Tibial nerve (tissue), 4 donors: Measurements from ENCODE around the gene GPATCH2. TPM values are rescaled to one million over a fixed set of nuclear protein-coding genes. Genes with fewer than 3 reads are reported as not detected.

Experiments
- DNase-seq, 2 donors: peaks; one replicate each; pipeline ENCODE4 v3.0.0-alpha.2; 2019; ENCODE audit warnings: low spot score in 2 of 2
- H3K27ac ChIP-seq, 4 donors: fragments of 200-600 bp; sonication (generic) in 3 of 4; one replicate each; pipeline ENCODE4 v1.5.1; 2017 to 2019; ENCODE audit warnings: mild to moderate bottlenecking in 1 of 4
- H3K27me3 ChIP-seq, 2 donors: fragments of 200-600 bp; sonication (generic) in 1 of 2; one replicate each; pipeline versions ENCODE4 v1.5.1 to v1.6.0; 2017 to 2019
- H3K36me3 ChIP-seq, 3 donors: fragments of 200-600 bp; sonication (generic); one replicate each; pipeline ENCODE4 v1.5.1; 2018 to 2019
- H3K4me1 ChIP-seq, 4 donors: fragments of 200-600 bp; sonication (generic) in 3 of 4; one replicate each; pipeline ENCODE4 v1.5.1; 2017 to 2019
- H3K4me3 ChIP-seq, 4 donors: fragments of 200-600 bp; sonication (generic) in 3 of 4; one replicate each; pipeline ENCODE4 v1.5.1; 2017 to 2019; ENCODE audit warnings: mild to moderate bottlenecking in 1 of 4, moderate library complexity in 1 of 4
- H3K9me3 ChIP-seq, 4 donors: fragments of 200-600 bp; sonication (generic) in 3 of 4; one replicate each; pipeline ENCODE4 v1.5.1; 2017 to 2019
- EP300 ChIP-seq, 2 donors: sonication (generic); formaldehyde crosslinking; IDR thresholded peaks; one replicate each; pipeline ENCODE4 v1.6.1; 2017; ENCODE audit warnings: antibody characterized with exemption in 2 of 2, mild to moderate bottlenecking in 1 of 2
- POLR2A ChIP-seq, 2 donors: fragments of 450-650 bp; IDR thresholded peaks; one replicate each; pipeline ENCODE4 v1.6.1; 2017; ENCODE audit warnings: antibody characterized with exemption in 2 of 2, mild to moderate bottlenecking in 2 of 2, moderate library complexity in 2 of 2
- WGBS, 2 donors: methylation state at CpG; one replicate each; pipeline ENCODE4 v1.1.5; 2018; 5-methylcytosine and 5-hydroxymethylcytosine counted together
- total RNA-seq, 4 donors: library from RNA; depleted of rRNA; stranded (reverse); fragments of >200 nt; gene quantifications; one replicate each; pipeline ENCODE4 v1.1.0, GENCODE V29; 2016
- TF ChIP-seq, protein P1 (sequence below), 5 experiments: fragments of 200-600 bp in 3 of 5; fragments of 450-650 bp in 2 of 5; sonication (generic) in 3 of 5; IDR thresholded peaks; one replicate each; pipeline ENCODE4 v1.5.1; 2016 to 2019; ENCODE audit warnings: antibody characterized with exemption in 5 of 5, mild to moderate bottlenecking in 3 of 5, moderate library complexity in 2 of 5

Gene GPATCH2
- total RNA-seq, 4 donors from 2014 or later, result 12.5 to 21.0 (median 18.9) TPM

DNA sequence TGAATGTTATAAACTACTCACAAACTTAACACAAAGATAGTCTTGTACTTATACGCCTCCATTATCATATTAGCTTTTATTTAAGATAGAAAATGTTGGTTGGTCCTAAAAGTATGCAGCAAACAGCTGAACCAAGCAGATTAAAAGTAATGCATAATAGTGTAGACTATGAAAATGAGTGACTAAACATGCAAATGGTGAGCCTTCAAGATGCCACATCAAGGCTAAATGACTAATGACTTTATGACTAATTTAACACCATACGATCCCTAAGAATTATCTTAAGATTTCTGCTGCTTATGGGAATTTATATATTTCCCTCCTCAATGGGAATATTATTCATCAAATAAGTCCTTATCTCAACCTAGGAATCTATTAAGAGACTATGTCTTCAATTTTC is 4.6 kb downstream of the GPATCH2 start:
- peaks cover 0 to 42% (median 9%) of the 10 kb centered on the region in 4 donors for H3K4me1 ChIP-seq
- TF ChIP-seq POLR2A (IDR thresholded peaks at IDR 0.05) (no peak), EP300 (IDR thresholded peaks at IDR 0.05) (no peak)
- TF ChIP-seq, protein P1, sequence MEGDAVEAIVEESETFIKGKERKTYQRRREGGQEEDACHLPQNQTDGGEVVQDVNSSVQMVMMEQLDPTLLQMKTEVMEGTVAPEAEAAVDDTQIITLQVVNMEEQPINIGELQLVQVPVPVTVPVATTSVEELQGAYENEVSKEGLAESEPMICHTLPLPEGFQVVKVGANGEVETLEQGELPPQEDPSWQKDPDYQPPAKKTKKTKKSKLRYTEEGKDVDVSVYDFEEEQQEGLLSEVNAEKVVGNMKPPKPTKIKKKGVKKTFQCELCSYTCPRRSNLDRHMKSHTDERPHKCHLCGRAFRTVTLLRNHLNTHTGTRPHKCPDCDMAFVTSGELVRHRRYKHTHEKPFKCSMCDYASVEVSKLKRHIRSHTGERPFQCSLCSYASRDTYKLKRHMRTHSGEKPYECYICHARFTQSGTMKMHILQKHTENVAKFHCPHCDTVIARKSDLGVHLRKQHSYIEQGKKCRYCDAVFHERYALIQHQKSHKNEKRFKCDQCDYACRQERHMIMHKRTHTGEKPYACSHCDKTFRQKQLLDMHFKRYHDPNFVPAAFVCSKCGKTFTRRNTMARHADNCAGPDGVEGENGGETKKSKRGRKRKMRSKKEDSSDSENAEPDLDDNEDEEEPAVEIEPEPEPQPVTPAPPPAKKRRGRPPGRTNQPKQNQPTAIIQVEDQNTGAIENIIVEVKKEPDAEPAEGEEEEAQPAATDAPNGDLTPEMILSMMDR (IDR thresholded peaks at IDR 0.05), result no peak
- no peak for DNase-seq
- no peaks in the 10 kb centered on the region for H3K9me3 ChIP-seq
- no peaks in the 10 kb centered on the region for H3K27me3 ChIP-seq
- no peak overlapping the region for H3K27ac ChIP-seq
- no peak overlapping the region for H3K4me3 ChIP-seq
- H3K36me3 ChIP-seq, result no peaks in the 10 kb centered on the region
- WGBS, 2 donors, result 63 to 68% methylated on average over 2 of the region's 2 CpGs

DNA sequence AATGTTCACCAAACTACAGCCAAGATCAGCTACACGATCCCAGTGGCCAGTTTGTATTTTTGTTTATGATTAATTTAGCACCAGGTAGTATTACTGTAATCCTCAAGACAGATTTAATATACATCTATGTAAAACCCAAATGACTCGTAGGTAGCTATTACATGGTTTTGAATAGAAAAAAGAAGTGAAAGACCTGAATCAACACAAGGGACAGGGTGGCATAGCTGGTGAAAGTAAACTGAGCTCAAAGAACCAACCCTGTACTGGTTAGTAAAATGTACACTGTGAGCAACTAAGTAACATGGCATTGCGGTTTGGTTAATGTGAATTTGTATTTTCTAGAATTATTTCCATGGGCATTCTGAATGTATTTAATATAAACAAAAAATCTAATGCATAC is 8.8 kb downstream of the GPATCH2 start:
- Histone ChIP-seq H3K36me3 (peaks cover 0 to 8% (median 0%) of the 10 kb centered on the region in 3 donors), H3K4me3 (no peak overlapping the region), H3K4me1 (peaks cover 0 to 8% (median 2%) of the 10 kb centered on the region in 4 donors), H3K27ac (no peak overlapping the region), H3K9me3 (no peaks in the 10 kb centered on the region), H3K27me3 (no peaks in the 10 kb centered on the region)
- TF ChIP-seq, protein P1 (IDR thresholded peaks at IDR 0.05), result no peak
- TF ChIP-seq EP300 (IDR thresholded peaks at IDR 0.05), result no peak
- WGBS, 2 donors, result 95 to 97% methylated on average over 3 of the region's 3 CpGs
- no peak for DNase-seq

DNA sequence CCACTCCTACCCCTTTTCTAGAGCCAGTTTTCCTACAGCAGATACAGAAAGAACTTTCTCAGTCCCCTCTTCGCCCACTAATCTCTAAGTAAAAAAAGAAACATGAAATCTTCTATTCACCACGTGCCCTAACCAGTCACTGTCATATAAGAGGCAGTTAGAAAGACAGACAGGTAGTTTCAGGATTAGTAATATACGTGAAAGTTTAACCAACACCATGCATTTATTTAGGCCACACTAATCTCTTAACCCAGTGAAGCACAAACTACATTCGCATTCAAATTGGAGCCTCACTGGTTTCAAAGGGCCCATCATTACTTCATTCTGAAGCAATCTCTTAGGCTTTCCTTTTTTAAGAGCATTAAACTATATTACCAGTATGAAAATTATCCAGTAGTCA is 10.1 kb downstream of the GPATCH2 start:
- peaks cover 0 to 5% (median 0%) of the 10 kb centered on the region in 4 donors for H3K4me1 ChIP-seq
- H3K27me3 ChIP-seq, result no peaks in the 10 kb centered on the region
- no peak overlapping the region for H3K27ac ChIP-seq
- no peak overlapping the region for H3K4me3 ChIP-seq
- H3K9me3 ChIP-seq, result no peaks in the 10 kb centered on the region
- 92 to 93% methylated on average over 4 of the region's 4 CpGs for WGBS, 2 donors
- peaks cover 0 to 8% (median 0%) of the 10 kb centered on the region in 3 donors for H3K36me3 ChIP-seq
- DNase-seq, result no peak
- TF ChIP-seq, protein P1 (IDR thresholded peaks at IDR 0.05), result no peak
- no peak for TF ChIP-seq POLR2A (IDR thresholded peaks at IDR 0.05)
- no peak for TF ChIP-seq EP300 (IDR thresholded peaks at IDR 0.05)

DNA sequence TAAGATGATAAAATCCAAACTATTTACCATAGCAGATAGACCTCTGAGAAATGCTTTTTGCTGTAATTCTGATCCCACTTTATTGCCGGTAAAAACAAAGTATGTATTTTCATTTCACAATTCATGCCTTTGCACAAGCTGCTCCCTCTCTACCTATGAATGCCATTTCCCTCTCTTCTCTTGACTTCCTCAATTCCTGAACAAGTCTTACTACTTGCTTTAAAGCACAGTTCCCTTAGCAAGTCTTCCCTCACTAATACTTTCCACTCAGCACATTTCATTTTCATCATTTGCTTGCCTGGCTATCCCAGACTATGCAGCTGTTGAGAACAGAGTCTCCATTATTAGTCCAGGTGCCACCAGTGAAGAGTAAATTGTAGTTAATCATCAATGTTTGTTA is 13.8 kb downstream of the GPATCH2 start:
- Histone ChIP-seq H3K27me3 (no peaks in the 10 kb centered on the region), H3K9me3 (no peaks in the 10 kb centered on the region), H3K4me1 (peaks cover 0 to 8% (median 0%) of the 10 kb centered on the region in 4 donors), H3K27ac (no peak overlapping the region), H3K4me3 (no peak overlapping the region), H3K36me3 (peaks cover 0 to 9% (median 0%) of the 10 kb centered on the region in 3 donors)
- TF ChIP-seq, protein P1 (IDR thresholded peaks at IDR 0.05), result no peak
- no peak for TF ChIP-seq EP300 (IDR thresholded peaks at IDR 0.05)
- TF ChIP-seq POLR2A (IDR thresholded peaks at IDR 0.05), result no peak
- DNase-seq, result no peak
- 90 to 93% methylated on average over 1 of the region's 1 CpG for WGBS, 2 donors

DNA sequence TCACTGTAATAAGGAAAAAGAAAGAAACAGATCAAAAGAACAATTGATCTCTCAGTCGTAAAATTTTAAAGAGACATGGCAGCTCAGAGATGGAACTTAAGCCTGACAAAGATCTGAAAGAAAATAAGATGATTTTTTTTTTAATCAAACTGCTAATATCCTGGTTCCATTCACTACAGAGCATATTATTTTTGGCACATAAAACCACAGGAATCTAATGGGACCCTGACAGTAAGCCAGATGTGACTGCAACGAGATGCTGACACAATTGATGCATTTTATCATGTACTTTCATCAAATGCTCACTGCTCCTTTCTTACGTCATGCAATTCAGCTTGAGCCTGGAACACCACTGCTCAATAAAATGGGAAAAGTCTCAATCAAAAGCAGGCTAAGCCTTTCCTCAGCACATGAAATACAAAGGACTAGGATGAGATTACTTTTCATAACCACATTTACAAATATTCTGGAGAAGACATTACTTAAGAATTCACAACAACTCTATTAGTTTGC is 16.6 kb downstream of the GPATCH2 start:
- Histone ChIP-seq H3K4me3 (no peak overlapping the region), H3K36me3 (peaks cover 0 to 23% (median 0%) of the 10 kb centered on the region in 3 donors), H3K4me1 (peaks cover 0 to 8% (median 0%) of the 10 kb centered on the region in 4 donors), H3K9me3 (no peaks in the 10 kb centered on the region), H3K27me3 (no peaks in the 10 kb centered on the region), H3K27ac (no peak overlapping the region)
- TF ChIP-seq EP300 (IDR thresholded peaks at IDR 0.05) (no peak), POLR2A (IDR thresholded peaks at IDR 0.05) (no peak)
- TF ChIP-seq, protein P1 (IDR thresholded peaks at IDR 0.05), result no peak
- 40 to 52% methylated on average over 3 of the region's 3 CpGs for WGBS, 2 donors
- DNase-seq, result no peak
